GM18505 (cell line): ENCODE measurements around the gene CEP85L.

ENCODE experiments used
- ATAC-seq: cut with Tn5 transposase; IDR thresholded peaks from one replicate; pipeline ENCODE4 v1.9.1; 2021; ENCODE audit not compliant: unreplicated experiment
- POLR2A ChIP-seq: IDR thresholded peaks from 4 replicates; pipeline ENCODE4 v1.6.1; 2011; ENCODE audit warnings: borderline replicate concordance; ENCODE audit not compliant: insufficient read depth, insufficient read length; ENCODE audit errors: extremely low read depth

CEP85L gene

DNA sequence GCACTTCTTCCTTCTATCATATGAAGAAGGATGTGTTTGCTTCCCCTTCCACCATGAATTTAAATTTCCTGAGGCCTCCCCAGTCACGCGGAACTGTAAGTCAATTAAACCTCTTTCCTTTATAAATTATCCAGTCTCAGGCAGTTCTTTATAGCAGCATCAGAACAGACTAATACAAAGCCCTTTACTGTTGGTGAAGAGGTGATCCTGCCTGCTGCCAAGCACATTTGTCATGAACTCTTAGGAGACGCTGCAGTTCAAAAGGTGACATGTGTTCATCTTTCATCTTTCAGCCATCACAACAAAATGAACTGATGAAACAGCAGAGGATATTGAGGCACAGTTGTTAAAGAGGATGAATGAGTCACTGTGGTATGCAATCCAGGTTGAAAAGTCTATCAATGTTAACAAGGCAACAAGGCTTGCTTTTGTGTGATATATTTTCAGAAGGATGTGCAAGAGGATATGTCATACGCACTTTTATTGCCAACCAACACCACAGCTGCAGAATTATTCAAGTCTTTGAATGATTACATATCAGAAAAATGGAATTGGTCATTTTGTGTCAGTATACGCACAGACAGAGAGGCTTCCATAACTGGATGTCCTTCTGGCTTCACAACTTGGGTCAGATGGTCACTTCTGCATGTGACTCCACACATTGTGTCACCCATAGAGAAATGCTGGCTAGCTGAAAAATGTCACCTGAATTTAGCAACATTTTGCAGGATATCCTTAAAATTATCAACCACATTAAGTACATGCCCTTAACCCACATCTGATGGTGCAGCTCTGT is 155.7 kb downstream of the CEP85L start:
- no peak for ATAC-seq
- no peak for TF ChIP-seq POLR2A

DNA sequence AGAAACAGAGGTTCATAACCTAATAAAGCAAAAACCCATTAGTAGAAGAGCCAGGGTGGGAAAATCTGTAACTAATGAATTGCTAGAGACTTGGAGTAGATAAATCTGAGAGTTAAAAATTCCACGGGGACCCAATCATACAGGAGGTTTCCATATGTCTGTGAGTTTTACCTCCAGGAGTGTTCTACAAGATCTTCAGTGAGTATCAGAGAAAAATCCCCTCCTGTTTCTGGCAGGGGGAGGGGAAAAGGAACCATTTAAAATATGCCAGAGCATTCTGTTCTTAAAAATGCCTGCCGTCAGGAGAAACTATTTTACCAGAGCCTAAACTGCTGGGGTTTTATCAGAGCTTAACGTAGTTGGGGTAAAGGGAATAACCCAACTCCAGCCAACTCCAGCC is 157.3 kb downstream of the CEP85L start:
- ATAC-seq, result no peak
- TF ChIP-seq POLR2A, result no peak

DNA sequence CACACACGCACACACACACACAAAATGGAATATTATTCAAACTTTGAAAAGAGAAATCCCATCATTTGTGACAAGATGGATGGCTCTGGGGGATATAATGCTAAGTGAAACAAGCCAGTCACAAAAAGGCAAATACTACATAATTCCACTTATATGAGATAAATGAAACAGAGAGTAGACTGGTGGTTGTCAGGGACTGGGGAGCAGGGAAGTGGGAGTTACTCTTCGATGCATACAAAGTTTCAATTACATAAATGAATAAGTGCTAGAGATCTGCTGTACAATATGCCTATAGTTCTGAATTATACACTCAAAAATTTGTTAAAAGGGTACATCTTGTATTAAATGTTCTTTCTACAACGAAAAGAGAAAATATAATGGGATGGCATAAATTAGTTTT is 161.4 kb downstream of the CEP85L start:
- no peak for TF ChIP-seq POLR2A
- no peak for ATAC-seq

DNA sequence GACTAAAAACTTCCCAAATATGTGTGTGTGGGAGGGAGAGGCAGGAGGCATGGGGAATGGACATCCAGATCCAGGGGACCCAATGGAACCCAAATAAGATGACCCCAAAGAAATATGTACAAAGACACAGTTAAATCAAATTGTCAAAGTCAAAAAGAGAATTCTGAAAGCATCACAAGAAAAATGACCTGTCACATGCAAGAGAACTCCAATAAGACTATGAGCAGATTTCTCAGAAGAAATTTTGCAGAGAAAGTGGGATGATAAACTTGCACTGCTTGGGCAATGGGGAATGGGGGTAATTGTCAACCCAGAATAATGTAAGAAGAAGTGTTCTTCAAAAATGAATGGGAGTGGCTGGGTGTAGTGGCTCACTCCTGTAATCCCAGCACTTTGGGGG is 162.8 kb downstream of the CEP85L start:
- TF ChIP-seq POLR2A, result no peak
- no peak for ATAC-seq

DNA sequence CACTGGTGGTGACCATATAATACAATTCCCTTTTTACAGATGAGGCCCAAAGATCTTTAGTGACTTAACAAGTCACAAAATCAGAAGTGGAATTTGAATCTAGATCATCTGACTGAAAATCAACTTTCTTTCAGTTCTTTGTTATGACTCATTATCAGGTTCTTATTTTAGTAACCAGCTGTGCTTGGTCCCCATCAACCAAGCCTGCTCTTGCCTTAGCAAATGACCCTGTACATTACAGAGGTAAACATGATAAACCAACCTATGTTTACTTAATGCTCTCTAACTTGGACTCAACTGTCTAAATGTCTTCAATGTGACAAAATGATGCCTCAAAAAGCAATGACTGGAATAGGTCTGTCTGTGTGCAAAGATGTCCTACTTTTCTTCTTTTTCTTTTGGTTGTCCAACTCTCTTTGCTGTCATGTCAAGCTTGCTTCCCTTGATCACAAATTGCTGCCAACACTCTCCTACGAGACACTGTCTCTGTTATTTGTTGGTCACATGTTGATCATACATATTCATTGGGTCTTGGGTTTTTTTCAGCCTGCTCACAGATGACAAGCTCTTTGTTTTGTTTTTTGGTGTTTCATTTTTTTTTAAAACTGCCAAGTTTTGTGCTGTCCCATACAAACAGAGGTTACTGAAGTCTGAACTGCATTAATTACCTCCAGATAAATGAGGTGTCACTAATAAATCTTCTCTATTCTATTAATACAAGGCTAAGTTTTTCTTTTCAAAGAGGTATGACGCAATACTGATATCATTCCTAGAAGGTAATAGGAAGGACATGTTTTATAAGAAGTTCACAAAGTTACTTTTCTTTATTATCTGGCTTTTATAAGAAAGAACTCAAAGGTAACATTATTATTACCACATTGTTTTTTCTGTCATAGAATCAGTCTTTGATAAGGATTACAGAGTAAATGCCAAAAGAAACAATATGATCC is 165.5 kb downstream of the CEP85L start:
- peak; percentile 94 for ATAC-seq

DNA sequence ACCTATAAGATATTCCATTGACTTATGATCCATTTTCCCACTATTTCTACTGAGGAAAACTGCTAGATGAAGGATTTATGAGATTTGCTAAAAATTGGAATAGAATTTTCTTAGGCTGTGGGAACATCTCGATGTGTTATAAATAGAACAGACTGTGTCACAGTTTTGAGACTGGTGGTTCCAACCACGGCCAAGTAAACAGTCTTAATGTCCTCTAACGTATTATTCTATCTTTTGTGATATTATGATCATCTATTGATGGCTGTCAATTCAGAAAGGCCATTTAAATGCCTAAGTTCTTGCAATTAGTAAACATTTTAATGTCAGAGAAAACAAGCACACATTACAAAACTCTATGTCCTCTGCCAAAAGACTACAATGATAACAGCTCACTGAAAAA is 174.8 kb downstream of the CEP85L start:
- ATAC-seq, result no peak
- TF ChIP-seq POLR2A, result no peak

More for the DNA sequence above, 165.5 kb downstream of the CEP85L start:
- no peak for TF ChIP-seq POLR2A

DNA sequence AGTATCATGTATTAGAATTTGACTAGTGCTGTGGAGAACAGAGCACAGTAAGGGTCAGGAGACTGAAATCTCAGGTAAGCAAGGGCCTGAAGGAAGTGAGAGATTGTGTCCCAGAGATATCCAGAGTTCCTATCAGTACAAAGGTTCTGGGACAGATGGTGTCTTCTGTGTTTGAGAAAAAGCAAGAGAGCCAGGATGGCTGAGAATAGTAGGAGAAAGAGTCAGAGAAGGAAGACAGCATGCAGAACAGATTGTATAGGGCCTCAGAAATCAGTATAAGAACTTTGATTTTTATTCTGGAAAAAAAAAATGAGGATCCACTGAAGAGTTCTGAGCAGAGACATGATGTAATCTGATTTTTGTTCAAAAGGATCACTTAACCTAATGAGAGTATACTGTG is 178.1 kb downstream of the CEP85L start:
- ATAC-seq, result no peak
- no peak for TF ChIP-seq POLR2A

DNA sequence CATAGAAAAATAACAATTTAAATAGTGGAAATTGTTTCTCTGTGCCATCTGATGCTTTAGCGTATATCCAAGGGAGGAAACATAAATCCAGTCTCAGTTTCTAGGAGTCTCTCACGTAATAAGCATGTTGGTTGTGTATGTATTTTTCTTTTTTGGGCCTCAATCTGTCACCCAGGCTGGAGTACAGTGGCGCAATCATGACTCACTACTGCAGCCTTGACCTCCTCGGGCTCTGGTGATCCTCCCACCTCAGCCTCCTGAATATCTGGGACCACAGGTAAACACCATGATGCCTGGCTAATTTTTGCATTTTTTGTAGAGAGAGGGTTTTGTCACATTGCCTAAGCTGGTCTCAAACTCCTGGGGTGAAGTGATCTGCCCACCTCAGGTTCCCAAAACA is 181.9 kb downstream of the CEP85L start:
- no peak for ATAC-seq
- no peak for TF ChIP-seq POLR2A

DNA sequence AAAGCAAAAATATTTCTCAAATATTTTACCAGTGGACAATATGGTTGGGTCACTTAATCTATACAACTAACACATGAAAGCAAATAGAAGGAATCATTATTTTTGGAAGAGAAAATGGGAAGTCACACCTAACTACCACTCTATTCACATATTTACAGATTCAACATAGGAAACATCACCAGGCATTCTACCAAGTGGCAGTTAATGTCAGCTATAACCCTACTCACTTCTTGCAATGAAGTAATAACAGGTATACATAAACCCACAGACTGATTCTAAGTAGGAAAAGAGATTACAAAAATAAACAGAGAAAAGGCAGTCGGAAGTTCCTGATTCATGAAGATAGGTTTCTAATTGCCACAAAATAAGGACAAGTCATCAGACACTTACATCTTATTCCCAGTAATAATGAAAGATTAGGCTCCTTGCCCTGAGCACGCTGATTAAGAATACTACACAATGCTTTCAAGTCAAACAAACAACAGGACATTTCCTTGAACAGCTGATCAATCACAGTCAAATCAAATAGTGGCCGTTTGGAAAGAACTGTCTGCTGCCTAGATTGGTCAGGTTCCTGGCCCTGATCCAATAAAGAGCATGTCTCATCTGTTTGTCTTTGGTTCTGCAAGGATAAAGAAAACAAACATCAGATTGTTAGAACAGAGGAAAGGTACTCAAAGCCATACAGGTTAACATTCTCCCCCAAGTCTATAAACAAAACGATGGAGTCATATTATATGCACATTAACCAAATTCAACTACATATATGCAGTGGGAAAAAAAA is 182.5 kb downstream of the CEP85L start:
- no peak for ATAC-seq
- TF ChIP-seq POLR2A, result no peak

DNA sequence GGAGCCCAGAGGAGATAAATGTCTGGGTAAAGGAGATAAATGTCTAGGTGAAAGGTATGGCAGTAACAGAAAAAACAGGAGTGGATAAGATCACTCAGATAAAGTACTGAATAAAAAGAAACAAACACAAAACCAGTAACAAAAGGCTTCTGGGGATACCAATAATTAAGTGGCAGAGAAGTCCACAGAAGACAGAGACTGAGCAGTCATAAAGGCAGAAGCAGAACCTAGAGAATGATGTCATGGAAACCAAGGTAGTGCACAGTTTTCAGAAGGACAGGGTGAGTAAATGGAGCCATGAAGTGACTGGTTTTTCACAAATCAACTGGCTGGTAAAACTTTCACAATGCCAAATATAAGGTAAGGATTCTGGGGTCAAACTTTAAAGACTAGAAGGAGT is 184.2 kb downstream of the CEP85L start:
- no peak for TF ChIP-seq POLR2A
- peak; percentile 87 for ATAC-seq

DNA sequence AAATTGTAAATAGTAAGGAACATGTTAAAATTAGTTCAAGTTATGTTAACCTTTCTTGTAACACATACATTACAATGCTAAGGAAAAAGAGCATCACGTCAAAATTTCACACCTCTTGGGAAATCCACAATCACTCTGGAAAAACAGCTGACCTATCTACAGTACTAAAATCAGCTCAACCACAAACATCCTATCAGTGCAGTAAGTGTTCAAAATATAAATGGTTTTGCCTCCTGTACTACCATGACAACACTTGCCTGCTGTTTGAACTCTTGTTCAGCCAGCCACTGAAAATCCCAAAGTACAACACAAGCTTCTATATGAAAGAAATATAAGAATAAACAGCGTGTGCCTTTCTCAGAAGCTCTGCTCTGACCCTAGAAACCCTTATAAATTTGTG is 186.8 kb downstream of the CEP85L start:
- ATAC-seq, result no peak
- no peak for TF ChIP-seq POLR2A

DNA sequence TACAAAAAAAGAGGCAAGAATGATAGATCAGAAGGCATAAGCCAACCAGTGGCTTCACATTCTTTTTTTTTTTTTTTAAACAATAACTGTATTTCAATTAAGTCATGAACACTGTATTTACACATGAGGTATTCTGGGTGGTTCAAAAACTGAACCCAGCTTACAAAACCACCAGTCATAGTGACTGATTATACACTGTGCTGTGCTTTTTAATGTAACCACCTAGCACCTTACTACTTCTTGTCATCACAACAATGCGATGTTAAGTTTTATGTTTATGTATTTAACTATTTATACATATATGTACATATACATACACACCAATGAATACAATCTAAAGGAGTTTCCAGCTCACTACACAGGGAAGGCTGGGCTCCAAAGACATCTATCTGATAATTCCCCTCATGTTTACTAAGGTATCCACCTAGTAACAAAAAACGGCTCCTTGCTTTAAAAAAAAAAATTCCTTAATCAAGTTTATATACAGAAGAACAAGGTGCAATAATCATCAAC is 190.4 kb downstream of the CEP85L start:
- no peak for TF ChIP-seq POLR2A
- no peak for ATAC-seq

DNA sequence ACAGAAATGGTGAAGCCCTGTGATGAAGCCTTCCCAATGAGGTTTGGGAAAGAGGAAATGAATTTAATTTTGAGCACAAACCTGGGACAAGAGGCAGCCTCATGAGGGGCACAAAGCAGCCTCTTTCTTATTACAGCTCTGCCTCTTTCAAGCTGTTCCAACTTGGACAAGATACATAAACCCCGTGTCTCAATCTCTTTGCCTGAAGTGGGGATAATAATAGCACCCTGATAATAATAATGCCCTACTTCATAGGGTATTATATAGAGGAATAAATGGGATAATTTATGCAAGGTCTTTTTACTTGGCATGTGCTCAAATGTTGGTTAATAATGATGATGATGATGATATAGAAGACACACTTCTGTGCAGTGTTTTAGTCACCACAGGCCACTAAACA is 194.4 kb downstream of the CEP85L start:
- no peak for ATAC-seq

More for the DNA sequence above, 194.4 kb downstream of the CEP85L start:
- no peak for TF ChIP-seq POLR2A
